ENCODE results near the gene FAM199X. TPM values are rescaled to one million over a fixed set of nuclear protein-coding genes. Genes with fewer than 3 reads are reported as not detected.

The FAM199X gene
- total RNA-seq, 1 experiment from 2014 or later = 12.1 TPM

GRCh38 chrX:104187931-104188330 is 21.7 kb downstream of the FAM199X start:
- no peaks in the 10 kb centered on the region for H3K4me1 Mint-ChIP-seq
- H4K20me1 ChIP-seq (ENCODE audit: control insufficient read depth, insufficient read depth, insufficient read length) = no peaks in the 10 kb centered on the region
- H3K36me3 Mint-ChIP-seq (ENCODE audit: insufficient read depth in 1 of 3, low read depth in 3 of 3) = peaks cover 16 to 55% (median 45%) of the 10 kb centered on the region in 3 experiments; a peak in 6 of 7 replicates
- no peaks in the 10 kb centered on the region for H3K9me3 ChIP-seq (ENCODE audit: control insufficient read depth, low read depth, low read length)
- no peak overlapping the region for H3K27ac Mint-ChIP-seq
- H3K56ac ChIP-seq (ENCODE audit: insufficient read length, low read depth, low read length) = no peak overlapping the region
- H3K18ac ChIP-seq (ENCODE audit: insufficient read length, low read depth, low read length) = no peak overlapping the region
- no peak overlapping the region for H2BK12ac ChIP-seq (ENCODE audit: insufficient read length, low read depth, low read length)
- H2BK15ac ChIP-seq (ENCODE audit: low read depth, low read length) = no peak overlapping the region
- H4K91ac ChIP-seq (ENCODE audit: insufficient read length, low read depth, low read length) = no peak overlapping the region
- no peaks in the 10 kb centered on the region for H3K4me1 ChIP-seq (ENCODE audit: insufficient read depth, low read length)
- H3K9me3 Mint-ChIP-seq = peaks cover 0 to 45% of the 10 kb centered on the region in 2 experiments; a peak in 2 of 5 replicates
- no peak overlapping the region for H3K27ac ChIP-seq (ENCODE audit: insufficient read length, low read depth, low read length)
- H3K23me2 ChIP-seq (ENCODE audit: insufficient read length, low read depth, low read length, poor library complexity, severe bottlenecking) = no peaks in the 10 kb centered on the region
- H3K4me3 Mint-ChIP-seq = no peak overlapping the region
- H3K14ac ChIP-seq (ENCODE audit: insufficient read depth, low read length) = no peak overlapping the region
- no peak for DNase-seq
- H3K27me3 ChIP-seq (ENCODE audit: insufficient read depth, low read length) = no peaks in the 10 kb centered on the region
- H2BK5ac ChIP-seq (ENCODE audit: insufficient read length, low read length) = no peak overlapping the region
- no peaks in the 10 kb centered on the region for H3K79me1 ChIP-seq (ENCODE audit: insufficient read depth, low read depth, low read length, poor library complexity, severe bottlenecking)
- no peak overlapping the region for H4K8ac ChIP-seq (replicated peaks; ENCODE audit: insufficient read length, low read depth, low read length)
- H3K4ac ChIP-seq (ENCODE audit: low read depth, low read length) = no peak overlapping the region
- no peak overlapping the region for H4K5ac ChIP-seq (ENCODE audit: insufficient read length, low read depth, low read length)
- TF ChIP-seq CTCF (conservative IDR thresholded peaks at IDR 0.05) = no peak
- no peak overlapping the region for H2BK120ac ChIP-seq (ENCODE audit: low read depth, low read length, poor library complexity, severe bottlenecking)
- H2AFZ ChIP-seq (ENCODE audit: low read length) = no peak overlapping the region
- H3K9ac ChIP-seq (ENCODE audit: extremely low read depth, insufficient read length, low read length) = no peak overlapping the region
- no peak overlapping the region for H3T11ph ChIP-seq (ENCODE audit: low read length)
- H2AK5ac ChIP-seq (ENCODE audit: insufficient read length, low read length) = no peak overlapping the region
- H3K27me3 Mint-ChIP-seq (ENCODE audit: low read depth) = no peaks in the 10 kb centered on the region
- H3K4me2 ChIP-seq (ENCODE audit: insufficient read depth, insufficient read length, low read length) = no peak overlapping the region
- no peaks in the 10 kb centered on the region for H3K79me2 ChIP-seq (ENCODE audit: insufficient read depth, low read length)
- no peak overlapping the region for H2BK20ac ChIP-seq (ENCODE audit: low read depth, low read length, poor library complexity, severe bottlenecking)
- no CpG with 5 or more reads among the region's 8 CpGs for WGBS (ENCODE audit: extremely low coverage, insufficient read length, low lambda C conversion rate)
- H3K23ac ChIP-seq (ENCODE audit: insufficient read length, low read depth, low read length) = no peak overlapping the region

Data from H9 (cell line).